Prostate gland (tissue), 2 donors: ENCODE results near the gene QPCT.

Experiments used
- POLR2A ChIP-seq: fragments of 450-650 bp; IDR thresholded peaks from one replicate; pipeline ENCODE4 v1.6.1; 2016; ENCODE audit warnings: antibody characterized with exemption, mild to moderate bottlenecking
- TF ChIP-seq, protein P1 (sequence below), 4 experiments: fragments of 200-600 bp in 2 of 4; fragments of 450-650 bp in 2 of 4; sonication (generic) in 2 of 4; IDR thresholded peaks; 1 replicate in 3 of 4; 2 replicates in 1 of 4; pipeline ENCODE4 v1.5.1; 2016 to 2019; ENCODE audit warnings: antibody characterized with exemption in 4 of 4, mild to moderate bottlenecking in 2 of 4, moderate library complexity in 2 of 4

GRCh38 chr2:37418956-37419355 lies 74.5 kb downstream of the QPCT start:
- no peak for TF ChIP-seq POLR2A
- TF ChIP-seq, protein P1, sequence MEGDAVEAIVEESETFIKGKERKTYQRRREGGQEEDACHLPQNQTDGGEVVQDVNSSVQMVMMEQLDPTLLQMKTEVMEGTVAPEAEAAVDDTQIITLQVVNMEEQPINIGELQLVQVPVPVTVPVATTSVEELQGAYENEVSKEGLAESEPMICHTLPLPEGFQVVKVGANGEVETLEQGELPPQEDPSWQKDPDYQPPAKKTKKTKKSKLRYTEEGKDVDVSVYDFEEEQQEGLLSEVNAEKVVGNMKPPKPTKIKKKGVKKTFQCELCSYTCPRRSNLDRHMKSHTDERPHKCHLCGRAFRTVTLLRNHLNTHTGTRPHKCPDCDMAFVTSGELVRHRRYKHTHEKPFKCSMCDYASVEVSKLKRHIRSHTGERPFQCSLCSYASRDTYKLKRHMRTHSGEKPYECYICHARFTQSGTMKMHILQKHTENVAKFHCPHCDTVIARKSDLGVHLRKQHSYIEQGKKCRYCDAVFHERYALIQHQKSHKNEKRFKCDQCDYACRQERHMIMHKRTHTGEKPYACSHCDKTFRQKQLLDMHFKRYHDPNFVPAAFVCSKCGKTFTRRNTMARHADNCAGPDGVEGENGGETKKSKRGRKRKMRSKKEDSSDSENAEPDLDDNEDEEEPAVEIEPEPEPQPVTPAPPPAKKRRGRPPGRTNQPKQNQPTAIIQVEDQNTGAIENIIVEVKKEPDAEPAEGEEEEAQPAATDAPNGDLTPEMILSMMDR (IDR thresholded peaks at IDR 0.05), result no peak
